HepG2 (cell line): Measurements from ENCODE around the gene EPHA10. TPM values are rescaled to one million over a fixed set of nuclear protein-coding genes. Genes with fewer than 3 reads are reported as not detected.

Experiments
- ELF4 ChIP-seq: sonication (generic); formaldehyde crosslinking; IDR thresholded peaks from 2 replicates; pipeline ENCODE4 v1.5.0; 2020; ENCODE audit warnings: missing genetic modification reagents, mild to moderate bottlenecking, moderate library complexity, borderline replicate concordance
- HINFP ChIP-seq: sonication (generic); formaldehyde crosslinking; IDR thresholded peaks from 2 replicates; pipeline ENCODE4 v1.4.0; 2020; ENCODE audit warnings: low read depth, mild to moderate bottlenecking, missing genetic modification reagents
- KIAA2018 ChIP-seq: sonication (generic); formaldehyde crosslinking; IDR thresholded peaks from 2 replicates; pipeline ENCODE4 v1.5.0; 2020; ENCODE audit warnings: mild to moderate bottlenecking, missing genetic modification reagents, borderline replicate concordance
- NFIB ChIP-seq: sonication (generic); formaldehyde crosslinking; IDR thresholded peaks from 2 replicates; pipeline ENCODE4 v1.9.0; 2021; ENCODE audit warnings: missing genetic modification reagents, mild to moderate bottlenecking, borderline replicate concordance
- NKX3-1 ChIP-seq: sonication (generic); formaldehyde crosslinking; IDR thresholded peaks from 2 replicates; pipeline ENCODE4 v1.5.0; 2020; ENCODE audit warnings: missing genetic modification reagents
- PRDM15 ChIP-seq: sonication (generic); formaldehyde crosslinking; IDR thresholded peaks from 2 replicates; pipeline ENCODE4 v1.4.0; 2020; ENCODE audit warnings: missing genetic modification reagents
- STAT6 ChIP-seq: sonication (generic); formaldehyde crosslinking; IDR thresholded peaks from 2 replicates; pipeline ENCODE4 v1.4.0; 2020; ENCODE audit warnings: missing genetic modification reagents, mild to moderate bottlenecking, borderline replicate concordance
- ZNF124 ChIP-seq: sonication (generic); formaldehyde crosslinking; IDR thresholded peaks from 2 replicates; pipeline ENCODE4 v1.4.0; 2020; ENCODE audit warnings: missing genetic modification reagents
- ZNF367 ChIP-seq: sonication (generic); formaldehyde crosslinking; IDR thresholded peaks from 2 replicates; pipeline ENCODE4 v1.4.0; 2020; ENCODE audit warnings: missing genetic modification reagents, borderline replicate concordance
- ZNF446 ChIP-seq: sonication (generic); formaldehyde crosslinking; IDR thresholded peaks from 2 replicates; pipeline ENCODE4 v1.5.0; 2020; ENCODE audit warnings: mild to moderate bottlenecking, missing genetic modification reagents
- polyA plus RNA-seq, 8 experiments: library from polyadenylated mRNA; depleted of rRNA in 3 of 8; stranded (reverse) in 7 of 8; unstranded in 1 of 8; fragments of >200 nt; fragmentation: Illumina TruSeq in 4 of 8; extraction: Trizol in 4 of 8; gene quantifications; 2 replicates each; pipeline versions ENCODE4 v1.2.1 to v1.2.3, GENCODE V29; 2011 to 2016; ENCODE audit warnings: low read depth in 4 of 8, missing spikeins in 1 of 8, mixed read lengths in 1 of 8; ENCODE audit not compliant: insufficient read depth in 1 of 8
- total RNA-seq, 5 experiments: library from RNA; depleted of rRNA; stranded (reverse); fragments of >200 nt; fragmentation: Illumina TruSeq; extraction: Trizol; gene quantifications; 2 replicates each; pipeline ENCODE4 v1.2.3, GENCODE V29; 2016; ENCODE audit warnings: low read depth in 1 of 5

The EPHA10 gene
- total and polyA plus RNA-seq, 2 of the 13 experiments (the other 11 are each of a cell fraction or from before 2014, with no cell fraction given) = 0.11 to 0.58 TPM

GRCh38 chr1:37692078-37692833 is 72.7 kb downstream of the EPHA10 start, which contains the start of gene CDCA8 (continued):
- TF ChIP-seq KIAA2018 (CRISPR knock-in tag) (no peak), NKX3-1 (peak; percentile 59; the same call in 1 of the 2 replicates), ZNF124 (CRISPR knock-in tag) (no peak), NFIB (CRISPR knock-in tag) (no peak), ELF4 (peak; percentile 54; the same call in 1 of the 2 replicates), ZNF367 (no peak), ZNF446 (peak; percentile 27; the same call in 1 of the 2 replicates), PRDM15 (CRISPR knock-in tag) (0 out of 2 replicates have a peak, but pooled peaks have one; percentile 31), STAT6 (CRISPR knock-in tag) (no peak), HINFP (CRISPR knock-in tag) (no peak)
